ENCODE data around the gene SLC39A3.
A peak's percentile ranks its signal among the peaks of the same experiment; 100 is the strongest.

The SLC39A3 gene, protein sequence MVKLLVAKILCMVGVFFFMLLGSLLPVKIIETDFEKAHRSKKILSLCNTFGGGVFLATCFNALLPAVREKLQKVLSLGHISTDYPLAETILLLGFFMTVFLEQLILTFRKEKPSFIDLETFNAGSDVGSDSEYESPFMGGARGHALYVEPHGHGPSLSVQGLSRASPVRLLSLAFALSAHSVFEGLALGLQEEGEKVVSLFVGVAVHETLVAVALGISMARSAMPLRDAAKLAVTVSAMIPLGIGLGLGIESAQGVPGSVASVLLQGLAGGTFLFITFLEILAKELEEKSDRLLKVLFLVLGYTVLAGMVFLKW

DNA sequence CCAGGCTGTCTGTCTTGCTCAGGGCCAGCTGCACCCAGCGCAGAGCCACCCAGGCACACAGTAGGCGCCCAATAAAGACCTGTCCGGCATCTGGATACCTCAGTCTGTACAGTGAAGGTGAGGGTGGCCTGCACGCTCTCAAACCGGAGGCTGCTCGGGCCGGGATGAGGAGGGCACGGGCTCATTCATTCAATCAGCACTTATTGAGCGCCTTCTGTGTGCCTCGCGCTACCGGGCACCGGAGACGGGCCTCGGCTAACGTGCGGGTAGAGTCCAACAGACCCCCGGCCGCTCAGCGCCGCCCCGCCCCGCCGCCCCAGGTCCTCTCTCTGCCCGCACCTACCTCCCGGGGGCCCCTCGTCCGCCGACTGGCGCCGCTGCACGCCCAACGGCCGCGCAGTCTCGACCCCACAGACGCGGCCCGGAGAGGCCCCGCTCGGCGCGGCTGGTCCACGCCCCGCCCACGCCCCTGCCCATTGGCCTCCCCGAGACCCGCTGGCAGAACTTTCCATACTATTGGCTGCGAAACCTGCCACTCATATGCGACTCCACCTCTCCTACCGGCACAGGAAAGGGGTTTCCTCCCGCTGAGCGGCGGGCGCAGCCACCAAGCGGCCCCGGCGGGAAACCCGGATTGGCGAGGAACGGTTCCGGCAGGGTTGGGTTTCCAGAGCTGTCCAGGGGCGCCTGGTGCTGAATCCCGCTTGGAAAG is at the start of gene SLC39A3:
TSS of gene SLC39A3 (minus strand) at position 416 of the 712 bp plus-strand sequence. CDS start 2,760 bp downstream, outside the sequence.
- peak; percentile 98 for DNase-seq (ENCODE audit: low read depth)

DNA sequence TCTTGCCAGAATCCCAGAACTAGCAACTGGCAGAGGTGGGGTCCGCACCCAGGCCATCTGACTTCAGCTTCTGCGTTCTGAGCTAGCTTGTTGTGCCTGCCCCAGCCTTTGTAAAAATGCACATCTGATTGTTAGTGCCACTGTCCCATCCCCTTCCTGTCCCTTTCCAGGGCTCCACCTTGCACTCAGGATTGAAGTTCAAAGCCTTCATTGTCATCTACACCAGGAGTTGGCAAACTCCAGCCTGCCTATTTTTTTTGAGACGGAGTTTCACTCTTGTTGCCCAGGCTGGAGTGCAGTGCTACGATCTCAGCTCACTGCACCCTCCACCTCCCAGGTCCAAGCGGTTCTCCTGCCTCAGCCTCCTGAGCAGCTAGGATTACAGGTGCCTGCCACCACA is 48.4 kb upstream of the SLC39A3 start:
- DNase-seq (ENCODE audit: low read depth) = no peak

DNA sequence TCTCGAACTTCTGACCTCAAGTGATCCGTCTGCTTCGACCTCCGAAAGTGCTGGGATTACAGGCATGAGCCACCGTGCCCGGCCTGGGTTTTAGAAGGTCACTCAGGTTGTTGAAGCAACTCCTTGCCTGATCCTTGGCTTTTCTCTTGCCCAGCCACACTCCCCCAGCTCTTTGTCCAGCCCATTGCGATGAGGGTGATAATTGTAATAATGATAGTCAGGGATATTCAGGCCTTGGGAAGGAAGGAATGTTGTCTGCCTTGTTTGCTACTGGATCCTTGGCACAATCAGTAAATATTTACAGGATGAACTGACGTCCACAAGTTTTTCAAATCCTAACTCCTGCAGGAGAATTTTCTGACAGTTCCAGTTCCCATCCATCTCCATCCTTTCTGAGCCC is 47.3 kb upstream of the SLC39A3 start:
- DNase-seq (ENCODE audit: low read depth) = no peak

DNA sequence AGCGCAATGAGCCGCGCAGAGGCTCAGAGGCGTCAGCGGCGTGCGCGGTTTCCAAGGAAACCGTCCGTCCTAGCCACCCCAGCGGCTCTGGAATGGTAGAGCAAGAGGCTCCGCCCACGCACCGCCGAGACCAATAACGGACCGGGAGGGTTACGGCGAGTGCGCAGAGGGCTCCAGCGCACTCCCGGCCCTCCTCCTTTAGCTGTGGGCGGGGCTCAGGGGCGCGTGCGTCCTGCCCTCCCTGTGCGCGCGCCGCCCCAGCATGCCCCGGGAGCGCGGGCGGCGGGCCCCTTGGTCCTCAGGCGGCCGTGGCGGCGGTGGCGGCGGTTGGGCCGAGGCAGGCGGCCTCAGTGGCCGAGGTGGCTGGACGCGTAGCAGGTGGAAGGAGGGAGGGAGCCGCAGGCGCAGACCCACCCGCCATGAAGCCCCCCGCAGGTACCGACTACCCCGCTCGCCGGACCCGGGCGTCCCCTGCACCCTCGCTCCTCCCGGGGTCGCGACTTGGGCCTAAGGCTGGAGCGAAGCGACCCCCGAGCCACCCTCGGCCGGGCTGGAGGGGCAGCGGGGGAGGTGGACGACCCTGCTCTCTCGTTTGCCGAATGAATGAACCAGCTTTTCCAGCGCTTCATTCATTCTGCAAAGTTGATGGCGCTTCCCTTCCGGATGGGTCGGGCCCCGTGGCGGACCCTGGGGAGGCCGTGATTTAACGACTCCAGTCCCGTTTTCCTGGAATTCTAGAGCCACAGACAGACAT is 45.6 kb upstream of the SLC39A3 start, which contains the start of gene THOP1:
TSS of gene THOP1 (plus strand) at position 260 of the 754 bp plus-strand sequence. CDS start at position 420, 160 bp downstream.
- peak; percentile 97 for DNase-seq (ENCODE audit: low read depth)

DNA sequence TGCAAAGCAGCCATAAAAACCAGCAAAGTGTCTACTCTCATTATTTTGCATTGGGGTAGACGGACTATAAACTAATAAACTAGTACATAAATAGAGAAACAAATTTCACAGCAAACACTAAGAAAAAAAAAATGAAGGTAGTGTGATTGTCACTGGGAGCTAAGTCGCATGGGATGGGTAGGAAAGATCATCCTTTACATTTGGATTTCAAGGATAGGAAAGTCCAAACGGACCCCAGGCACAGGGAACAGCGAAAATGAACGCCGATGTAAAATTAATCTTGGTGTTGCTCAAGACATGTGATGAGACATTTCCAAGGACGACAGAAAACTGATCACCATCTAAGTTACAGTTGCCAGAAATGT is 43.9 kb upstream of the SLC39A3 start:
- DNase-seq (ENCODE audit: low read depth) = no peak

DNA sequence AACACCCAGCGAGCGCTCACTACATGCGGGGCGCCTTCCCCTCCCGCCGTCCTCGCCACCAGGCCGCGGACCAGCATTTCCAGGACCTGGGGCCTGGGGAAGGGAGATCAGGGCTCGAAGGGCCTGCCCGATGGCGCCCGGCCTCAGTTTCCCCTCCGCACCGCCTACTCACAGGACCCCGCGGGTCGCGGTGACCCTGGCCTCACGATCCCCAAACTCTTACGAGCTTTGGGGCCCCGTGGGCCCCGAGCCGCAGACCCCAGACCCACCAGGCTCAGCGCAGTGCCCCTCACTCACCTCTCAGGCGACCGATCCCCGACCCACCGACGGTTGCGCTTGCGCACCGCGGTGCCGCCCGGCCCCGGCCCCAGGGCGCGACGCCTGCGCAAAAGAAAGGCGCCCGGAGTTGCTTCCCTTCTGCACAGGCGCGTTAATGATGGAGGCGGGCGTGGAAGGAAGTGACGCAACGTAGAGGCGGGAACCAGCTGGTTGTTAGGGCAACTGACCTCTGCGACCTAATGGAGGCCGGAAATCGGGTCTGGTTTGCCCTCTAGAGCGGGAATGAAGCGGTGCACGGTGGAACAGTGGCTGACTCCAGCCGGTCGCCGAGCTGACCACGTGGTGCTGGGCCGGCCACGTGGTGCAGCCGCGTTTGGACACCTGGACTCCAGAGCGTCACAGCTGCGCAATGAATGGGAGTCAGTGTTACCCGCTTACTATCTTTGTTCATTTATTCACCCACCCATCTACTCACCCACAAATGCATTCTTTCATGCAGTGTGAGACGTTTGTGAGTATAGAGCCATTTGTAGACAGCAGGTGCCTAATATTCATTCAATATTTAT is 43.3 kb upstream of the SLC39A3 start, which contains the start of gene SGTA:
TSS of gene SGTA (minus strand) at position 338 of the 845 bp plus-strand sequence. CDS start 14,205 bp downstream, outside the sequence.
- DNase-seq (ENCODE audit: low read depth) = peak; percentile 93

DNA sequence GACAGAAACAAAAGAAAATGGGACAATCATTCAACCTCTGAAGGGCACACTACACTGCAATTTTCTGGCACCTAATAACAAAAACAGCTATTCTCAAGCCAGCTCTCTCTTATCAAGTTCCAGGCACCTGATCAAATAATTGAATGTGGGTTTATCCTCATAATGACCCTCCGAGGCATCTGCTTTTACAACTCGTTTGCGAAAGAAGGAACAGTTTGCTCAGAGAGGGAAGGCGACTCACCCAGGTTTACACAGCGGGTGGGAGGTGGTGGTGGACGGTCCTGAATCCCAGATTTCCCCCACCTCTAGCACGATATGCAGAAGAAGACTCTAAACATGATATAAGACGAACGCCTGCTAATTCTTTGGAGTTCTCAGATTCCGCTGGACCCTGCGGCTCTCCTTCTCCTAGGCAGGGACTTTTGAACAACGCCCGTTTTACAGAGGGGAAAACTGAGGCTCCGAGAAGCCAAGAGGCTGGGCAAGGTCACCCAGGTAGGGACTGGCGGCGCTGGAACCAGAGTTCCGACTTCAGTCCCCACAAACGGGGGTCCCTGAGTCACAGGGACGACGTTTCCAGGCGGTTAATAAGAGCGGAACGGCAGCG is 42.6 kb upstream of the SLC39A3 start:
- DNase-seq (ENCODE audit: low read depth) = no peak

DNA sequence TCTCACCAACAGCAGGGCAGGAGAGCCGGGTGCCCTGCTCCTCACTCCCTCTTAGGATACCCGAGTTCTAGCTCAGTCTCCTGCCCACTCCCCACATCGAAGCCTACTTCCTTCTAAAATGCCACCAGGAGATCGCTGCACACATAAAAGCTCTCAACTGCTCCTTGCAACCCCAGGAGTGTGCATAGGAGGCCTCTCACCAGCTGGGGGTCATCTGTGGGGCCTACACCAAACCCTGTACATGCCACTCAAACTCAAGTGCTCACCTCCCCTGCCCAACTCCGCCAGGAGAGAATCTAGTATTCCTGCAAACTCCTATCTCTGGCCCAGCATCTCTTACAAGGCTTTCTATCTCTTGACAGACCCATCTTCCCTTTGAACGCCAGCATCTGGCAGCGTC is 40.5 kb upstream of the SLC39A3 start:
- no peak for DNase-seq (ENCODE audit: low read depth)

DNA sequence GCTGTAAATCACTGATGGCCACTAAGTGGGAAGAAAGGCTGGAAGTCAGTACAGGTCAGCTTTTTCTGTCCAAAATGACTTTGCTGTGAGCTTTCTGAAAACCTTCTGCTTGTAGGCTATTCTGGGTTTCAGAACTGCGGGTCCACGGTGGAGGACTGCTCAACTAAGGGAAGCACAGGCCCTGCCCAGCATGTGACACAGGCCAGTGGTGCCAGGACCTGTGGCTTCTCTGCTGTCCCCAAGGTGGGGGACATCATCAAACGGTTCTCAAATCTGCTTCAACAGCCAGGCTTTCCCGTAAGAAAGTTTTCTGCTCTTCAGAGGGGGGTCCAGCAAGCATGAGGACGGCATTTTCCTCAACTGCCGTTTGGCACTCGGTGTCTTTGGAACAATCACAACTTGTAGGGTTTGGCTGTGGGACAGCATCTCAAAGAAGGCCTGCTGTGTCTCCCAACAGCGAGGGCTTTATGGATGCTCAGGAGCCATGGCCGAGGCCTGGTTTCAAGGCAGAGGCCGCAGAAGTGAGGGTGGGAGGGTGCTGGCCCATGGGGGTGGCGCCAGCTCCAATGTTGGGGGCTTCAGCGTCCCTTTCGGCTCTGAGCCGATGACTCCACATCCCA is 39.4 kb upstream of the SLC39A3 start:
- no peak for DNase-seq (ENCODE audit: low read depth)

DNA sequence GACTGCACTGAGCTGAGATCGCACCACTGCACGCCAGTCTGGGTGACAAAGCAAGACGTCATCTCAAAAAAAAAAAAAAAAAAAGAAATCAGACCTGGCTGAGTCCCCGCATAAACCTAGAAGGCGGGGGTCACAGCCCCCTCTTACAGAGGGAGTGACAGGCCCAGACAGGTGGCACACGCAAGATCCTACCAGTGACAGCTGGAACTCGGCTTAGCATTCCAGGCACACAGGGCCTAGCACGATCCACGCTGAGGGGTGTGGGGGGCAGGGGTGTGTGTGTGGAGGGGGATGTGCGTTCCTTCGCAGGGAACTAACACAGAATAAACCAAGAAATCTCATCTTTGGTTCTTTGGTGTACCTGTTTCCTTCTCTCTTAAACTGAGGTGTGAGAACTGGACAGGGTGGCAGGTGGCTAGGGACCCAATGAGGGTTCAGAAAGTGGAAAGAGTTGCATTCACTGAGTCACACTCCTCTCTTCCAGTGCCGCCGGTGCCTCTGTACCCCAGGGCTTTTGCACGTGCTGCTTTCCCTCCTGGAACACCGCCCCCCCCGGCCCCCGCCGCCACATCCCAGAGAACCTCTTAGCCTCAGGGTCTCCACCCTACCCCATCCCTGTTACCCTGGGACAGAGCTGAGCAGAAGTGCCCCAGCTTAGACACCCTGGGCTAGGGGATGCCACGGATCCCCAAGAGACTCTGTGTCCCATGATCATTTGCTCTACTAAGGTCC is 38.3 kb upstream of the SLC39A3 start:
- no peak for DNase-seq (ENCODE audit: low read depth)

DNA sequence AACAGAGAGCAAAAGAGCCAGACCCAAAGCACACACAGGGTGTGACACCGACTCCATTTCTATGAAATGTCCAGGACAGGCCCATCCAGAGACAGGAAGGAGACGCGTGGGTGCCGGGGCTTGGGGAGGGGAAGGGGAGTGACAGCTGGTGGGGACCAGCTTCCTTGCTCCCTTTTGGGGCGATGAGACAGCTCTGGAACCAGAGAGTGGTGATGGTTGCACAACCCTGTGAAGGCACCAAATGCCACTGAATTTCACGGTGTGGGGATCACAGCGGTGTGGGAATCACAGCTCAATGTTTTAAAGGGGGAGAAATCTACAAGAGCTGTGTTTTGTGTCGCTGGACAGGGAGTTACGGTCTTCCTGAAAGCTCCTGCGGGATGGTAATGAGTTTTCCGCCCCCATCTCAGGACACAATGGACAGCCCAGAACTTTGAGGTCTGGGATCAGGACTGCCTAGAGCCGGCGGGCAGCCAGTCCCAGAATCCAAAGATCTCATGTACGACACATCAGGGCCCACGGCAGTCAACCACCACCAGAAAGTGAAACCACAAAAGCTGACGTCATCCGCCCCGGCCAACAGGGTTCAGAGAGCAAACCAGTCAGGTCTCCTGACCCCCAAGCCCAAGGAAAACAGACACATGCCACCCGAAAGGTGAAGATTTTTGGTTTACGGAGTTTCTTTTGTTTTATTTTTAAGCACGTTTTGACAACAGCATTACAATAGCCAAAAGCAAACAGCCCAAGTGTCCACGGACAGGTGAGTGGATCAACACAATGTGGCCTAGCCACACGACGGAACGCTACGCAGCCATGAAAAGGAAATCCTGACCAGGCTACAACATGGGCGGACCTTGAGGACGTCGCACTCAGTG is 36.0 kb upstream of the SLC39A3 start:
- DNase-seq (ENCODE audit: low read depth) = peak; percentile 42

DNA sequence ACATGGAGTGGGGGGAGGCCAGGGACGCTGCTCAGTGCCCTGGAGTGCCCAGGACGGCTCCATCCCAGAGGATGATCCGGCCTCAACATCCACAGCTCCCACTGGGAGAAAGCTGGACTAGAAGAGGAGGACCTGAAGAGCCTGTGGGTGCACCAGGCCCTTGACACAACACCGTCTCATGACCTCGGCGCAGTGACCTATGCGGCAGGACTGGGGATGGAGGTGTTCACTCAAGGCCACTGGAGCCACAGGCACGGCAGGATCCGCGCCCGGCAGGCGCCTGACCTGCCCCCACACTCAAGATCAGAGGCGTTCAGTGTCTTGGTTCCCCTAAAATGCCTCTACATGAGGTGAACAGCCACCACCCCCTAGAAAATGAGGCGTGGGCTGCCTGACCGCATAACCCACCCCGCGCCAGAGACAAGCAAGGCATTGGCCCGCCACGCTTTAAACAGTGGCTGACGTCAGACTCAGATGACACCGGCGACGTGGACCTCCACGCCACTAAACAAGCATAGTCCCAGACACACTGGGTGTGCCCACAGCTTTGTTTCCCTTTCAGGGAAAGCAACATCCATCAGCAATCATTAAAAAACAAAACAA is 35.2 kb upstream of the SLC39A3 start:
- DNase-seq (ENCODE audit: low read depth) = no peak

DNA sequence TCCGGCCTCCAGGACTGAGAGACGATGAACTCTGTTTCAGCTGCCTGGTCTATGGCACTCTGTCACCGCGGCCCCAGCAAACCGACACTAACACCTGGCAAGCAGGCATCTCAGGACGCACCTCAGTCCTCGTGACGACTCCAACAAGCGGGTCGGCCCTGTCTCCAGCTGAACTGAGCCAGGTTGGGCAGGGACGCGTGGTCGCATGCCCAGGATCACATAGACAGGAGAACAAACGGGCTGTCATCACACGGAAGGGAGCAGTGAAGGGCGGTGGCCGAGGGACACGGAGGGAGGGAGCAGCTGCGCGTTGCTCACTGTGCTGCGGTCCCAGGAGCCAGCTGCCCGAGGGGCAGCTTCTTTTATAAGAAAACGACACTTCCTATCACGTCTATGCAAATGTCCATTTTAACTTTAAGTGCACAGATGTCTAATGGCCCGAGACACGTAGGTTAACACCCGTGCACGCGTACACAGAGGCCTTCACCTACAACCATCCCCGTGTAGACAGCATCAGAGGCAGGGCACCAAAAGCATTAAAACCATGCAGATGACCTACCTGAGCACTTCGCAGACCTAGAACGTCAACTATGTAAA is 34.4 kb upstream of the SLC39A3 start:
- no peak for DNase-seq (ENCODE audit: low read depth)

DNA sequence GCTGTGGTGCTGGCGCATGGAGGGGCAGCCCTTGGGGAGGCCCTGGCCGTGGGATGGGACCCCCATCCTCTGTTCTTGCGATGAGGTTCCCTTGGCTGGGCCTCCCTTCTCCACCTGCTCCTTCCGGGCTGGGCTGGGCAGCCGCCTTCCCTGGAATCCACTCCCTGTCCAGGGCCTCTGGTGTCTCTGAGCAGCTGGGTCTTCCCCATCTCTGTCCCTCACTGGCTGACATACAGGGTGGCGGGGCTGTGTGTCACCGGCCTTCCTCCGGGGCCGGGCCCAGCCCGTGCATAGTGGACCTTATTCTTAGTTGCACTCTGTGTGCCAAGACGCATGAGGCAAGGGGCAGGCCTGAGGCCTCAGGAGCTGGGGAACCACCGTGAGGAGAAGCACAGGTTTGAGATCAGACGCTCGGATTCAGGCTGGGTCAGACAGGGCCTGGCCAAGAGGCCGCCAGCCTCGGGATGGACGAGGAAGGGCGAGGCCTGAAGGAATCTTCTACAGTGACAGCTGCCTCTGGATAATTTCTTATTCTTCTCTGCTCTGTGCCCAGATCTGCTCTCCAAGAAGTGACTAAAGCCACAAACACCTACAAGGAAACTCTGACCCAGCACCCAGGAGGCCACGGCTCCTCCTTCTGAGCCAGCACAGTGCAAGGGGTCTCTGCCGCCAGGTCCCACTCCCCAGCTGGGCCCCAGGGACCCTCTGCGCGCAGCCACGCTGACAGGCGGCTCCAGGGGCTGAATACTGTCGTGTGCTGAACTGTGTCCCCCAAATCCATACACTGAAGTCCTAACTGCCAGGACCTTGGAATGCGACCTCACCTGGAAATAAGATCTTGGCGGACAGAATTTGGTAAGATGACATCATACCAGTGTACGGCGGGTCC is 32.2 kb upstream of the SLC39A3 start:
- DNase-seq (ENCODE audit: low read depth) = no peak

DNA sequence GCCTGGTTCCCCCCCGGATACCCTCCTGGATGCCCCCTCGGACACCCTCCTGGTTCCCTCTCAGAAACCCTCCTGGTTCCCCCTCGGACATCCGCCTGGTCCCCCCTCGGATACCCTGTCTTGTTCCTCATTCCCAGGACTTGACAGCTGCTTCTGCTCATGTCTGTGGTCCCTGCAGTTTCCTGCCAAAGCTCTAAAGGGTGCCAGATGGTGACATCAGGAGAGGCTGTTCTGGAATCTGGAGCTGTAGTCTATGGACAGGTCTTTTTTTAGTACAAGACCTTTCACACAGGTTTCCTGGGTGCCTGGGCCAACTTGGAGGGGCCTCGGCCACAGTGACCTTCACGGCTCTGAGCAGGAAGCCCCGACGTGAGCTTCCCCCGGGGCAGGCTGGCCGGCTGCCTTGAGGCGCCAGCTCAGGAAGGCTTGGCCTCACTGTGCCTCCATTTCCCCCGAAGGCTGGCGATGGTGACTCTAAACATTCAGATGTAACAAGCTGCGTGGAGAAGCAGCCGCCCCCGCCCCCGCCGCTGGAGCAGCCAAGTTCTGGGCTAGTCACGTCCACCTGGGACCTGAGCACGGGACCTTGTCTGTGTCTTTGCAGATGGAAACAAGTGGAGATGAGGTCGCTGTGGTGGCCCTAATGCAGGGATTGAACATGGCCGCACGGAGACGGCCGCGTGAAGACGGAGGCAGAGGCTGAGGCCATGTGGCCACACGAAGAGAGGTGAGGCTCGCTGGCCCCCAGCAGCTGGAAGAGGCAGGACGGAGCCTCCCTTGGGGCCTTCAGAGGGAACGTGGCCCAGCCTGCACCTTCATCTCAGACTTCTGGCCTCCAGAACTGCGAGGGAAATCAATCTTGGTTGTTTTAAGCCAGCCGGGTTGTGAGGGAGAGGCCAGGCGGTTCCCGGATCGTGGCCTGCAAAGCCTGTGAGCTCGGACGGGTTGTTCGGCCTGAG is 30.5 kb upstream of the SLC39A3 start:
- no peak for DNase-seq (ENCODE audit: low read depth)

DNA sequence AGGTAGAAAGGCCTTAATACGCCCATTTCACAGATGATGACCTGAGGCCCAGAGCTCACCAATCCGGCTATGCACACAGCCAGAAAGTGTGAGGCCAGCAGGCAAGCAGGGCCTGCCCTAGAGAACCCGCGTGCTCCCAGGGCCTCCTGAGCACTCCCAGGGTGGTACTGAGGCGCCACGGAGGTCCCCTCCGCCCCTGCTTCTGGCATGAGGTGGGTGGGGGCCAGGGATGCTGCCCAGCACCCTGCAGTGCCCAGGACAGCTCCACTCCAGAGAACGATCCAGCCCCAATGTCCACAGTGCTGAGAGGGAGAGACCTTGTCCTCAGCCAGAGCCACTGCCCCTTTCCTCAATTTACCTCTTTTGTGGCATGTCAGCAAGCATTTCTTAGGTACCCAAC is 29.4 kb upstream of the SLC39A3 start:
- no peak for DNase-seq (ENCODE audit: low read depth)

All from T-helper 22 cell (primary cell).